NCI-H2227 (cell line): ENCODE data around the gene BMF.
"Not testable (repeated sequence)": the region's sequence is repeated elsewhere in the genome, so short reads cannot be mapped to it uniquely, and the experiment has no call there.

Experiments used
- DNase-seq: peaks from one replicate; lab custom pipeline; 2025; ENCODE audit not compliant: unreplicated experiment; lab: John Stamatoyannopoulos, UW

Gene BMF

GRCh38 chr15:40088929-40089755 is 19.5 kb downstream of the BMF start:
- DNase-seq, result peak; percentile 6

- DNase-seq, result no peak
Observed at GRCh38 chr15:40087991-40088928, 20.4 kb downstream of the BMF start.

GRCh38 chr15:40087068-40087810 is 21.4 kb downstream of the BMF start:
- no peak for DNase-seq

DNA sequence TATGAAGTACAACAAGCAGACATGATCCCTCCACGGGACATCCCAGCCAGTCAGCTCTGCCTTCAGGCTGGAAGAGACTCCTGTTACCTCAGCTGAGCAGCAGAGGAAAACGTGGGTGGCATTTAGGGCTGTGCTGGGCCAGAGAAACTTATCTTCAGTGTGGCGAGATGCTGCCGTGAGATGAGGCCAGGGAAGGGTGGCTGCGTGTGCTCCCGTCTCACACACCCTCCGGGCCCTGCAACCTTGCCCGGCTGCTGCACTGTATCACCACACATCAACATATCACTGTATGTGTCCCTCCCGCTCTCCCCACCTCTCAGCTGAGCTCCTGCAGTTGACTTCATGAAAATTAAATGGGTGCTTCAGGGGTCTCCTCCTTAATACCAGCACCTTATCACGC is 23.4 kb downstream of the BMF start:
- DNase-seq, result no peak

DNA sequence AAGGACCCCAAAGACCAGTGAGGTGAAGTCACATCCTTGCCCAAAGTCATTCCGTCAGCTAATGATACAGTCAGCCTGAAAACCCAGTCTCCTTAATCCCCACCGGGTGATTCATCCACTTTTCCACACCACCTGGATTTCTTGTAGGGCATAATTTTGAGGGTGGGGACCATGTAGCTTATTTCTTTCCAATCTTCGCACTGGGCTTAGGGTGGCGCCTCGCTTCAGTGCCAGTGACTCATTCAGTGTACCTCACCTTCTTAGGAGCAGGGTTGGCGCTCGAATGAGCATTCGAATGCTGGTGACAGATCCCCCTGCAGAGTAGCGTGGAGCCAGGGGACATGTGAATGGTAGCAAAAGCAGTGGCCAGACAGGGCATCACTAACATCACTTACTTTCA is 24.0 kb downstream of the BMF start:
- DNase-seq, result no peak

DNA sequence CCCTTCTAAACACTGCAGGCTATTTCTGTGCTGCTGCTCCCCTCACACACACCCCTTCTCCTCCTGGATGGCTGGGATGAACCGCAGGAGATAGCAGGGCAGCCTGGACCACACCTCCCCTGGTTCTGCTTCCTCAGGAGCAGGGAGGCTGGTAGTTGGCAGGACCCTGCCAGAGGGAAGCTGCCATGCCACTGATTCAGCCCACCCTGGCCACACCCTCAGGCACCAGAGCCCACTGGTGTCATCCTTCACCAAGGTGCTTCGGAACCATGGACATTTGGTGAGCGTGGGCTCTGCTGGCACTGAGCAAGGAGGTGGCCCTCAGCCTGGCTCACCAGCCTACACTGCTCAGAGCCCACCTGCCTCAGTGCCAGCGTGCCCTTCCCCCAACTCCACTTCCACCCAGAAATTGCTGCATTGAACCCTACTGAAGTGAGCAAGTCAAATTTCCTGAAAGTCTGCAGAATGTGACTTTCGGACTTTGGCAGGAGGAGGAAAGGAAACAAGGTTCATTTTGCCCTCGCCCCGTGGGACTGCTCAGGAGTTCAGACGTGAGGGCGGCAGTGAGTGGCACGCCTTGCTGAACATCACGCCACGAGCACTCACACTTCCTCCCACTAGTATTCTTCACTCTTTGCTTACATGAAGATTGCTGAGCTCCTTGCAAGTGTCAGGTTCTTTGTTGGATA is 26.3 kb downstream of the BMF start:
- no peak for DNase-seq

DNA sequence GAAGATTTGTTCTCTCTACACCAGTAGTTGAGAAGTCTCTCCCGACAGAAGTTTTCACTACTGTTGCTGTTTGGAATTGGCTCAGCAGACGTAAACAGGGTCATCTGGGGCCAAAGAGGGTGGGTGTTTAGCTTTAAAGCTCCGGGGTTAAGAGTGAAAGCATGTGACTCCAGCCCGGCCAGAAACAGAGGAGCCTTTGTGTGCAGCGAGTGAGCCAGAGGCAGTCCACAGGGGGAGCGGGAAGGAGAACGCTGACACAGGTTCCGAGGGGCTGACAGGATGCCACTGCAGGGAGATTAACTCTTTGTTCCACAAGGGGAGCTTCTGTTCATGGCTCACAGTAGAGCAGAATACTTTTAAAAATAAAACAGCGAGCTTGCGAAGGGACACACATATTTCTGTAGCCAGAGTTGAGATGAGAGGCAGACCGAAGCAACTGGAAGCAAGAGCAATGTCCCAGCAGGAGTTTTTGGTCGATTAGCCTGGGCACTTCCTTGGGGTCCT is 26.9 kb downstream of the BMF start:
- peak; percentile 47 for DNase-seq

DNA sequence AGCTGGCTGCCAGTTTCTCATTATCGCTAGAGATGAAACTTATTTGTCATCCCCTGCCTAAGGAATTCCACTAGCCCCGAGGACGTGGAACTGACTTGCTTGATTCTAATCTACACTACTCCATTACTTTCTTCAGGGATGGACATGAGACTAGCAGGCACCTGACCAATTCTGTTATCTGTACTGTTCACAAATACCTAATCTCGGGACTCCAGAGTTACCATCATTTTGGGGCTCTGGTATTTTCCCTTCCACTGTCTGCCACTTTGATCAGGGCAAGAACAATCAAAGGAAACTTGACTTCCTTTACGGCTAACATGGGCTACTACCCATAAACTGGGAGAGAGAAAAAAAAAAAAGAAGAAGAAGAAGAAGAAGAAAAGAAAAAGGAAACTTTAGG is 27.8 kb downstream of the BMF start:
- no peak for DNase-seq

- DNase-seq, result no peak
Observed at GRCh38 chr15:40080104-40080503, 28.6 kb downstream of the BMF start.

DNA sequence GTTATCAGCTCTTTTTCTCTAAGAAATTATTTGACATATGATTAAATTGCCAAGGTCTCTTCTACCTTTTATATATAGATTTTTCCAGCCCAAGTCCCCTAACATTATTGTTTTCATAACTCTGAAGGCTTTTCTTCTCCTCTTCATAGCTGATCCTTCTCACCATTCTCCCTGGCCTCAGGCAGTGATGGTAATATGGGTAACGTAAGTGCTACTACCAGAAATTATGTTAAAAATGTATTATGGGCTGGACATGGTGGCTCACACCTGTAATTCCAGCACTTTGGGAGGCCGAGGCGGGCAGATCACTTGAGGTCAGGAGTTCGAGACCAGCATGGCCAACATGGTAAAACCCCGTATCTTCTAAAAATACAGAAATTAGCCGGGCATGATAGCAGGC is 29.2 kb downstream of the BMF start:
- DNase-seq, result no peak

- DNase-seq, result no peak
Observed at GRCh38 chr15:40075298-40076044, 33.2 kb downstream of the BMF start.

DNA sequence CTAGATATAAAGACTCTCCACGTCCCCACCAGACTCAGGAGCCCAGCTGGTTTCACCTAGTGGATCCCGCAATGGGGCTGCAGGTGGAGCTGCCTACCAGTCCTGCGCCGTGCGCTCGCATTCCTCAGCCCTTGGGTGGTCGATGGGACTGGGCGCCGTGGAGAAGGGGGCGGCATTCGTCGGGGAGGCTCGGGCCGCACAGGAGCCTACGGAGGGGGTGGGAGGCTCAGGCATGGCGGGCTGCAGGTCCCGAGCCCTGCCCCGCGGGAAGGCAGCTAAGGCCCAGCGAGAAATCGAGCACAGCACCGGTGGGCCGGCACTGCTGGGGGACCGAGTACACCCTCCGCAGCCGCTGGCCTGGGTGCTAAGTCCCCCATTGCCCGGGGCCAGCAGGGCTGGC is 34.0 kb downstream of the BMF start:
- DNase-seq, result not testable (repeated sequence)

GRCh38 chr15:40073716-40074490 is 34.8 kb downstream of the BMF start:
- DNase-seq, result not testable (repeated sequence)

GRCh38 chr15:40072216-40072990 is 36.3 kb downstream of the BMF start:
- no peak for DNase-seq

DNA sequence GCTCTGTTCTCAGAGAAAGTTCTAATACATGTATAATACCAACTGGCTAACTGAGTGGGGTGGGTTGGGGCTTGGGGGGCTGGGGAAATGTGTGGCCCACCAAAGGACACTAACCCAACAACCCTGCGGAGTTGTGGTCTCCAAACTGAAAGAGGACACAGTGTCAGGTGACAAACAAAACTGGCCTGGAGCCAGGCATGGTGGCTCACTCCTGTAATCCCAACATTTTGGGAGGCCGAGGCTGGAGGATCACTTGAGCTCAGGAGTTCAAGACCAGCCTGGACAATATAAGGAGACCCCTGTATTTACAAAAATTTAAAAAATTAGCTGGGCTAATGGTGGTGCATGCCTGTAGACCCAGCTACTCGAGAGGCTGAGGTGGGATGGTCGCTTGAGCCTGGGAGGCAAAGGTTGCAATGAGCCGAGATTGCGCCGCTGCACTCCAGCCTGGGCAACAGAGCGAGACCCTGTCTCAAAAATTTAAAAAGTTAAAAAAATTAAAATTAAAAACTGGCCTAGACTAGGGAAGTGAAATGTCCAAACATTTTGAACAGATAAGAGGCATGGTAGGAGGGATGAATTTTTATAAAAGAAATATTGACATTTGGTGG is 38.0 kb downstream of the BMF start:
- DNase-seq, result no peak

DNA sequence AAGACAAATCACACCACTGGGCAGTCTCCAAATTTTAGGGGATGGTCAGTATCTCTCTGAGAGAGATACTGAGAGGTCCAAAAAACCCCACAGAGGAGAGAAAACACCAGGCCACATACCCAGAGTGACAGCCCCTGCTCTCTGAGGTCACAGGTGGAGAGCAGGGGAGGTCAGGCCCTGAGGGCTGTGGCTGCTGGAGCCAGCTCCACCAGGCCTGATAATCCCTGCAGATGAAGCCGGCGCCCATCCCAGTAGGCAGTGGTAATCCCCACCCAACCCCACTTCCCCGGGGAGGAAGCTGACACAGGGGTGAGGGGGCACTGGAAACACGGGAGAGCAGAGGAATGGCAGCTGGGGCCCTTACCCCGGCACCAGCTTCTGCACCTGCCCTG is 38.5 kb downstream of the BMF start:
- no peak for DNase-seq

DNA sequence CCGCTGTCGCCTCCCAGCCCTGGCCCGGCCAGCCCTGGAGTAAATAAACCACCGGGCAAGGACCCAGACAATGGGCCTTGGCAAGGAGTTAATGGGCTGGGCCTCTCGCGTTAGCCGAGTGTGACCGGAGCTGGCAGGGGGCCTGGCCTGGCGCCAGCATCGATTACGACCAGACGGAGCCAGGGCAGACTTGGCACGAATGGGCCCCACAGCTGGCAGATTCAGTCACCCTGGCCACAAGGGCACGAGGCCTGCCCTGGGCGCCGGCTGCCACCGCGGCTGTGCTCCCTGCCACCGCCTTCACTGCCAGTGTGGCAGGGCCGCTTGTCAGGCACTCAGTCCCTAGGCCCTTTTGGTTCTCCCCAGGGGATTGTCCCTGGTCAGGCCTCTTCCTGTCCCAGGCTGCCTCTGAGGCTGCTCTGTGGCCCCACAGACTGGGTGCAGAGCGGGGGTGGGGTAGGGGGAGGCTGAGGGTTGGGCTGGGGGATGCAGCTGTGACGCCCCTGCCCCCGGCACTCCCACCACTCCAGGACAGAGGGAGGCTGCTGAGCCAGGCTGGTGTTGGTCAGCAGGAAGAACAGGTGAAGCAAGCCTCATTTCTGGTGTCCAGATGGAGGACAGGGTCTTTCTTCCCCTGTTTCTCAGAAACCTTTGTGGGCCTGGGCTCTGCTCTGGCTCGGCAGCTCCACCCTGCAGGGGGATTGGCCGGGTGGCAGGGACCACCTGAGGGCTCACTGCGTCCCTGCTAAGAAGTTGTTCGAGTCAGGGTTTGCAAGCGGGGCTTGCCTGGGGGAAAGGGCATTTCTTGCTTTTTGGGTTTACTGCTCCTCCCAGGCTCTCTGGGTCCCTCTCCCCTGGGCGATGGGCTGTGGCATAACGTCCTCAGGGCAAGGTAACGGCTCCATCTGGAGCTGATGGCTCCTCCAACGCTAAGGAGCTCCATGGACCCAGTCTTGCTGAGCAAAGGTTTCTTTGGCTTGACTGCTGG is 39.2 kb downstream of the BMF start:
- peak; percentile 82 for DNase-seq
